GM12878 (cell line): ENCODE data around the gene PXMP4. TPM values are rescaled to one million over a fixed set of nuclear protein-coding genes. Genes with fewer than 3 reads are reported as not detected.

ENCODE experiments used
- ATAC-seq: fragments of 200-7000 bp; cut with Tn5 transposase; 3 replicates; pipeline ENCODE4 v1.9.1; 2020; ENCODE audit warnings: mild to moderate bottlenecking, moderate library complexity
- BruUV-seq: library from RNA; stranded (reverse); fragments of 400-500 nt; replicated peaks from 2 replicates; lab custom pipeline; 2021; lab: Mats Ljungman, UMichigan
- CTCF ChIA-PET: fragments of 300-600 bp; sonication (Branson Sonifier 250); formaldehyde crosslinking; extraction: SDS; loops from one replicate; lab custom pipeline; 2021; ENCODE audit warnings: inconsistent platforms; lab: Yijun Ruan, JAX
- POLR2A ChIA-PET: fragments of 350-600 bp; formaldehyde crosslinking; extraction: SDS; loops from one replicate; lab custom pipeline; 2021; ENCODE audit warnings: inconsistent platforms; lab: Charles Lee
- RAD21 ChIA-PET: fragments of 300-600 bp; sonication (Branson Sonifier 250); formaldehyde crosslinking; loops from one replicate; lab custom pipeline; 2023; ENCODE audit warnings: antibody characterized with exemption; ENCODE audit not compliant: unreplicated experiment; lab: Charles Lee
- SMC1A ChIA-PET: fragments of 300-600 bp; sonication (Branson Sonifier 250); formaldehyde crosslinking; loops from one replicate; lab custom pipeline; 2023; ENCODE audit not compliant: unreplicated experiment, uncharacterized antibody; lab: Charles Lee
- DNase-seq: peaks from one replicate; pipeline ENCODE4 v3.0.0-alpha.2; 2011; ENCODE audit warnings: low read depth, low spot score
- FAIRE-seq: peaks from 3 replicates; lab custom pipeline; 2011; peaks lifted over from hg19 to GRCh38; lab: Jason Lieb, UNC
- H2AFZ ChIP-seq: 2 replicates; pipeline ENCODE4 v1.6.0; 2011; ENCODE audit warnings: low read depth, low read length, control low read depth; ENCODE audit not compliant: control insufficient read depth
- H3K27ac ChIP-seq: 2 replicates; pipeline ENCODE4 v1.5.1; 2011; ENCODE audit warnings: control low read depth; ENCODE audit not compliant: control insufficient read depth, insufficient read depth
- H3K27me3 ChIP-seq, 2 experiments: replicated peaks in 1 of 2; 2 replicates each; pipeline versions ENCODE4 v1.6.0 to v1.6.1; 2011; ENCODE audit warnings: low read length in 1 of 2; ENCODE audit not compliant: control insufficient read depth in 2 of 2, insufficient read depth in 2 of 2
- H3K36me3 ChIP-seq, 2 experiments: 2 replicates each; pipeline ENCODE4 v1.5.1; 2011; ENCODE audit warnings: low read length in 1 of 2; ENCODE audit not compliant: control insufficient read depth in 2 of 2, insufficient read depth in 2 of 2
- H3K4me1 ChIP-seq: 2 replicates; pipeline ENCODE4 v1.6.1; 2011; ENCODE audit warnings: mild to moderate bottlenecking, low read length, moderate library complexity, mixed read lengths; ENCODE audit not compliant: control insufficient read depth, insufficient read depth
- H3K4me2 ChIP-seq: 2 replicates; pipeline ENCODE4 v1.6.0; 2011; ENCODE audit warnings: control low read depth; ENCODE audit not compliant: control insufficient read depth, insufficient read depth
- H3K4me3 ChIP-seq: fragments of 200-600 bp; sonication (generic); 2 replicates; pipeline ENCODE4 v1.5.1; 2016
- H3K79me2 ChIP-seq: 2 replicates; pipeline ENCODE4 v1.6.0; 2011; ENCODE audit warnings: low read length; ENCODE audit not compliant: control insufficient read depth, insufficient read depth
- H3K9ac ChIP-seq: 2 replicates; pipeline ENCODE4 v1.8.0; 2011; ENCODE audit warnings: low read length, control low read depth, mixed read lengths; ENCODE audit not compliant: control insufficient read depth, insufficient read depth
- H3K9me3 ChIP-seq: replicated peaks from 3 replicates; pipeline ENCODE4 v1.5.1; 2011; ENCODE audit warnings: mild to moderate bottlenecking, low read length; ENCODE audit not compliant: control insufficient read depth, insufficient read depth
- H4K20me1 ChIP-seq: 2 replicates; pipeline ENCODE4 v1.6.0; 2011; ENCODE audit not compliant: control insufficient read depth, insufficient read depth
- CREB1 ChIP-seq: IDR thresholded peaks from 2 replicates; pipeline ENCODE4 v1.6.1; 2012; ENCODE audit warnings: low read depth, mild to moderate bottlenecking, inconsistent platforms
- EGR1 ChIP-seq, 2 experiments: IDR thresholded peaks; 1 replicate in 1 of 2; 2 replicates in 1 of 2; pipeline ENCODE4 v1.6.1; 2011 to 2012; ENCODE audit warnings: low read depth in 2 of 2, low read length in 2 of 2, borderline replicate concordance in 1 of 2, mild to moderate bottlenecking in 1 of 2, moderate library complexity in 1 of 2
- ETV6 ChIP-seq, 2 experiments: fragments of 450-650 bp in 1 of 2; IDR thresholded peaks in 1 of 2; conservative IDR thresholded peaks in 1 of 2; 2 replicates each; pipeline ENCODE4 v1.6.1; 2014; ENCODE audit warnings: antibody characterized with exemption in 1 of 2, borderline replicate concordance in 1 of 2, low read depth in 1 of 2, mild to moderate bottlenecking in 1 of 2, moderate library complexity in 1 of 2
- FOXM1 ChIP-seq: IDR thresholded peaks from 2 replicates; pipeline ENCODE4 v1.6.1; 2012; ENCODE audit warnings: low read depth, mild to moderate bottlenecking, inconsistent platforms, low read length, moderate library complexity
- JUNB ChIP-seq: IDR thresholded peaks from 2 replicates; pipeline ENCODE4 v1.6.1; 2016; ENCODE audit warnings: antibody characterized with exemption, mild to moderate bottlenecking
- KAT2A ChIP-seq: conservative IDR thresholded peaks from 2 replicates; pipeline ENCODE4 v1.6.1; 2011; ENCODE audit warnings: low read depth, low read length; ENCODE audit not compliant: control insufficient read depth
- NFYA ChIP-seq: IDR thresholded peaks from 2 replicates; pipeline ENCODE4 v1.6.1; 2011; ENCODE audit warnings: low read depth, mild to moderate bottlenecking, low read length, improper control_type of control experiment, borderline replicate concordance
- NFYB ChIP-seq: IDR thresholded peaks from 2 replicates; pipeline ENCODE4 v1.6.1; 2011; ENCODE audit warnings: low read depth, mild to moderate bottlenecking, low read length, improper control_type of control experiment, moderate library complexity; ENCODE audit not compliant: insufficient read depth
- RCOR1 ChIP-seq: conservative IDR thresholded peaks from 2 replicates; pipeline ENCODE4 v1.6.1; 2012; ENCODE audit warnings: low read depth, low read length, improper control_type of control experiment
- SUZ12 ChIP-seq: fragments of 200-600 bp; sonication (generic); IDR thresholded peaks from one replicate; pipeline ENCODE4 v1.6.1; 2018; ENCODE audit warnings: antibody characterized with exemption, mild to moderate bottlenecking; ENCODE audit not compliant: unreplicated experiment
- TAF1 ChIP-seq: IDR thresholded peaks from 2 replicates; pipeline ENCODE4 v1.6.1; 2011; ENCODE audit warnings: mild to moderate bottlenecking, low read depth, low read length, borderline replicate concordance
- WGBS: methylation state at CpG from one replicate; pipeline ENCODE4 v1.1.6; 2016; ENCODE audit warnings: low lambda C conversion rate; ENCODE audit not compliant: insufficient replicate concordance, insufficient coverage; ENCODE audit errors: missing lambda C conversion rate; 5-methylcytosine and 5-hydroxymethylcytosine counted together
- in situ Hi-C: fragments of 300-500 bp; cut with MboI; formaldehyde crosslinking; loops from 9 replicates; pipeline ENCODE4 v1.14.3; 2018; ENCODE audit warnings: mixed read lengths
- intact Hi-C: fragments of 100-400 bp; cut with micrococcal nuclease; formaldehyde crosslinking; loops from one replicate; pipeline ENCODE4 v1.14.2; 2022; ENCODE audit not compliant: unreplicated experiment
- polyA plus RNA-seq, 11 experiments: library from polyadenylated mRNA; depleted of rRNA in 4 of 11; unstranded in 6 of 11; stranded (reverse) in 5 of 11; fragments of >200 nt; fragmentation: Nextera tagmentation in 4 of 11; fragmentation: Illumina TruSeq in 1 of 11; extraction: Ambion mirVana in 4 of 11; extraction: Trizol in 1 of 11; gene quantifications; 1 replicate in 1 of 11; 2 replicates in 10 of 11; pipeline versions ENCODE4 v1.2.1 to v1.2.3, GENCODE V29; 2011 to 2016; ENCODE audit warnings: inconsistent platforms in 2 of 11, missing spikeins in 2 of 11, low read depth in 1 of 11
- total RNA-seq, 4 experiments: library from RNA; depleted of rRNA in 3 of 4; stranded (reverse); fragments of >200 nt in 3 of 4; fragmentation: Illumina TruSeq in 1 of 4; extraction: Trizol in 1 of 4; gene quantifications; 2 replicates each; pipeline versions ENCODE4 v1.2.1 to v1.2.3, GENCODE V29; 2013 to 2021
- TF ChIP-seq, protein P1 (sequence below): IDR thresholded peaks from 2 replicates; pipeline ENCODE4 v1.6.1; 2012; ENCODE audit warnings: low read depth, low read length, improper control_type of control experiment

Gene PXMP4
- total and polyA plus RNA-seq, 10 of the 15 experiments (the other 5 are each of a cell fraction or from before 2014, with no cell fraction given), result 3.6 to 19.2 (median 8.6) TPM

GRCh38 chr20:33689493-33689892, 30.6 kb downstream of the PXMP4 start:
- peaks cover 17% of the 10 kb centered on the region for H3K4me1 ChIP-seq
- intact Hi-C loops (loop anchor here (5.0 to 10.0 kb wide), 2 partner anchors 88 to 305 kb away; partner anchors contain the start of gene RALY), in situ Hi-C loops (no loop called here)
- no peak overlapping the region for H3K4me2 ChIP-seq
- TF ChIP-seq NFYB (no peak), JUNB (no peak), RCOR1 (no peak), ETV6 (conservative IDR thresholded peaks at IDR 0.05 in 1 of 2, IDR thresholded peaks at IDR 0.05 in 1 of 2; ENCODE audit: borderline replicate concordance in 1 of 2, low read depth in 1 of 2) (no peak), TAF1 (no peak), EGR1 (IDR thresholded peaks at IDR 0.05; ENCODE audit: borderline replicate concordance in 1 of 2, low read depth in 2 of 2, low read length in 2 of 2) (no peak), FOXM1 (no peak), KAT2A (no peak), NFYA (no peak), SUZ12 (no peak), CREB1 (no peak)
- TF ChIP-seq, protein P1, sequence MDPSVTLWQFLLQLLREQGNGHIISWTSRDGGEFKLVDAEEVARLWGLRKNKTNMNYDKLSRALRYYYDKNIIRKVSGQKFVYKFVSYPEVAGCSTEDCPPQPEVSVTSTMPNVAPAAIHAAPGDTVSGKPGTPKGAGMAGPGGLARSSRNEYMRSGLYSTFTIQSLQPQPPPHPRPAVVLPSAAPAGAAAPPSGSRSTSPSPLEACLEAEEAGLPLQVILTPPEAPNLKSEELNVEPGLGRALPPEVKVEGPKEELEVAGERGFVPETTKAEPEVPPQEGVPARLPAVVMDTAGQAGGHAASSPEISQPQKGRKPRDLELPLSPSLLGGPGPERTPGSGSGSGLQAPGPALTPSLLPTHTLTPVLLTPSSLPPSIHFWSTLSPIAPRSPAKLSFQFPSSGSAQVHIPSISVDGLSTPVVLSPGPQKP, result no peak
- POLR2A ChIA-PET, result interaction anchor here (0.6 to 0.7 kb wide), 2 partner anchors 40 to 246 kb away, joined by 3 to 8 read pairs; partner anchors contain the start of gene SNTA1
- BruUV-seq, result no TSS peak
- DNase-seq, result no peak
- SMC1A ChIA-PET, result interaction anchor here (1.2 kb wide), 1 partner anchor 80 kb away, joined by 3 read pairs; no protein-coding TSS in a partner anchor
- ATAC-seq, result no peak
- no peaks in the 10 kb centered on the region for H3K27me3 ChIP-seq
- 0% methylated on average over 1 of the region's 1 CpG for WGBS
- no peaks in the 10 kb centered on the region for H3K36me3 ChIP-seq
- H3K9me3 ChIP-seq, result no peaks in the 10 kb centered on the region
- H3K9ac ChIP-seq, result no peak overlapping the region
- H3K4me3 ChIP-seq, result no peak overlapping the region
- RAD21 ChIA-PET, result no interaction called here
- no peak overlapping the region for H3K27ac ChIP-seq
- CTCF ChIA-PET, result no interaction called here
- H3K79me2 ChIP-seq, result peaks cover 12% of the 10 kb centered on the region
- no peaks in the 10 kb centered on the region for H4K20me1 ChIP-seq
- H2AFZ ChIP-seq, result no peak overlapping the region
- no peak for FAIRE-seq
